ENCODE measurements around the gene TOMT. TPM values are rescaled to one million over a fixed set of nuclear protein-coding genes. Genes with fewer than 3 reads are reported as not detected.

The TOMT gene
- total RNA-seq, 1 experiment from 2014 or later: not detected

DNA sequence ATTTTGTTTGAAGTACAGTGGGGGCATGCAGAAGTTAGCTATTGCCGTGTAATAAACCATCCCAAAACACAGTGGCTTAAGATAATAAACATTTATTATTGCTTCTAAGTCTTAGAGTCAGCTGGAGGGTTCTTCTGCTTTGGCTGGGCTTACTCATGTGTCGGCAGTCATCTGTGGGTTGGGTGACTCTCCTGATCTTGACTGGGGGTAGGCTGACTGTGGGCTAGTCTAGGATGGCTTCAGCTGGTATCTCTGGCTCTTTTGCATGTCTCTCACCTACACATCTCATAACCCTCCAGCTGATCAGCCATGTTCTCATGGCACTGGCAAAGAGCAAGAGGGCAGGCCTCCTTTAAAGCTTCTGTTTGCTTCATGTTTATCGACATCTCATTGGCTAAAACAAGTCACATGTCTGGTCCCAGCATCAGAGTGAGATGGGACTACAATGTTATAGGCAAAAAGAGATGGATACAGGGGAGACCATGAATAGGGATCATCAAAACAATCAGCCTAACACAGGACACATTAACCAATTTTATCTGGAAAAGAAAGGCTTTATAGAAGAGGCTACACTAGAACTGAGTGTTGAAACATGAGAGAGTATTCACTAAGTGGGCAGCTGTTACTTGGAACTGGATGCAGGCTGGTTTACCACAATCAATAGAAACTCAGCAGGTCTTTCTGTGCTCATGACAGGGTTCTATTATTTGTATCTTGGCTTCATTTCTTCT lies 19.9 kb upstream of the TOMT start:
- DNase-seq (ENCODE audit: low spot score): no peak

DNA sequence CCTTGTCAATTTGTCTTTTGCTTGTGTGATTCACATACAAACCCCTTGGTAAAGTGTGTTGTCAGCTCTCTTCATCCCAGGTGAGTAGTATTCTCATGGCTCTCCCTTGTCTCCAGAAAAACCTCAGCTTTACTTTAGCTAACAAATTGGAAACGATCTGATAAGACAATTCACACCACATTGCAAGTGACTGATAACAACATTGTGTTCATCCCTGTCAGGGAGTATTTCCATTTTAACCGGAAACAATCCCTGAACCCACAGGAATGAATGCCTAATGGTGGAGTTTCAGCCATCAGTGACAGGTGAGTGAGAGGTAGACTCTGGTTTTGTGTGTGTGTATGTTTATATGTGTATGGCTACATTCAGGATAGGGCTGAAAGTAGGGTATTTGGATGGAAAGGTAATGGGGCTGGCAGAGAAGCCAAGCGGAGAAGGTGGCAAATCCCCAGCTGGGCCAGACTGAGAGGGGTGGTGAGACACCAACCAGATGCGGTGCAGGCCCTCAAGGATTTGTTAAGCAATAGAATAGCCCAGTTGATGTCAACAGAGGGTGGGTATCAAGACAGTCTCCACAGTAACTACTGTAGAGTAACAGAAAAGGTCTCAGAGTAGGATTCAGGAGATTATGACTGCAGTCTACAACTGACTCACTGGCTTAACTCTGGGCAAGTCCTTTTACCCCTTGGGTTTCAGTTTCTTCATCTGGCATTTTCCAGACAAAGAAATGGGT lies 17.5 kb upstream of the TOMT start:
- DNase-seq (ENCODE audit: low spot score): no peak

DNA sequence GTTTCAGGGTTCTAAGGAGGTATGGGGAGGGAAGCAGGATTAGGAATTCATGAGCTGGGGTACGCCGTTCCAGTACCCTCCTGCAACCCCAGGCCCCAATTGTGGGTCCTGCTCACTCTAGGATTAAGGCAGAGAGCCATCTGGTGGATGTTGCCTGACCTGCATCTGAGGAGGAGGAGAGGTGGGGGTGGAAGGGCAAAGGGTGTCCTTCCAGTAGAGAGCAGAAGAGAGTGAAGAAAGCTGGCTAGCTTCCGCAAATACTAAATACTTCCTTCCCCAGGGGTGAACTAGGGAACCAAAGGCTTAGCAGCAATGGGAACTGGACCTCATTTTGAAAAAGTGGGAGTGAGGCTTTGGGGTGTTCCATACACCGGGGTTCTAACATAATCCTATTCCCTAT lies 14.4 kb upstream of the TOMT start:
- DNase-seq (ENCODE audit: low spot score): peak; percentile 55

DNA sequence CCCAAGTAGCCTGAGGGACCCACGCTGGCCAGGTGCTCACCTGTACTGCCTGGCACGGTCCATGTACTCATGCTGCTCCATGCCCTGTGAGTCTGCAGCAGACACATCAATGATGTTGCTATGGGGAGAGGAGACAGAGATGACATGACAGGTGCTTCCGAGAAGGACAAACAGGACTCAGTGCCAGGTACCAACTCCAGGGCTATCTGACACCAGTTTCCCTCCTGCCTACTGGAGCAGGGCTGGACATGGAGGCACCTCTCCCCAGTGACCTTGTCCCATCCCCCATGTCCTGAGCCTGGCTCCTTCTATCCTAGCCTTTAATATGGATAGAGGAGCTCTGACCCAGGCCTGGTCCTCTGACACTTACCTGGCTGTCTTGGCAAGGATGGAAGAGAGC lies 7.0 kb upstream of the TOMT start:
- no peak for DNase-seq (ENCODE audit: low spot score)

DNA sequence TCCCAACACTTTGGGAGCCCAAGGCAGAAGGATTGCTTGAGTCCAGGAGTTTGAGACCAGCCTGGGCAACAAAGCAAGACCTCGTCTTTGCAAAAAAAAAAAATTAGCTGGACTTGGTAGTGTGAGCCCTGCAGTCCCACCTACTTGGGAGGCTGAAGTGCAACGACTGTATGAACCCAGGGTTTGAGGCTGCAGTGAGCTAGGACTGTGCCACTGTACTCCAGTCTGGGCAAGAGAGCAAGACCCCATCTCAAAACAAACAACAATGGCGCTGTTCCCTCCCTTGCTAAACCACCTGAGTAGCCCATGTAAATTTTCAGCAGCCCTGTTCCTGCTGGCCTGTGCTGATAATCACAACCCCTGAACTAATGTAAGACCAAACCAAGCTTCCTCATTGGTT lies 5.7 kb upstream of the TOMT start:
- no peak for DNase-seq (ENCODE audit: low spot score)

DNA sequence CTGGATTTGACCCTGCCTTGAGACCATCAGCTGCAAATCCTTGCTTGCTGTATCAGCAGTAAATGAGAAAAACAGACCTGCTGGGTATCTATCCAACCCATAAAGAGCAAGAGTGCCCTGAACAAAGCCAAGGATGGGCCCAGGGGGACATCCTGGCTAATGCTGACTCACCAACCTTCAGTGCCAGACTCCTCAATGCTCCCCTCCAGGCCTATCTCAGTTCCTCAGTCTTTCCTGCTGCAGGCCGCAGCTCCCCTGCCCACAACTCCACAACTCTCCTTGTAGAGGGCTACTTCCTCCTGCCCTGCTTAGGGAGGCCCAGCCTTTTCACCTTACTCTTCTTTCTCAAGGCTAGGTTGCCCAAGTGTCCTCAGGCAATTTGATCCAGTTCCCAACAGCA lies 5.3 kb upstream of the TOMT start:
- no peak for DNase-seq (ENCODE audit: low spot score)

DNA sequence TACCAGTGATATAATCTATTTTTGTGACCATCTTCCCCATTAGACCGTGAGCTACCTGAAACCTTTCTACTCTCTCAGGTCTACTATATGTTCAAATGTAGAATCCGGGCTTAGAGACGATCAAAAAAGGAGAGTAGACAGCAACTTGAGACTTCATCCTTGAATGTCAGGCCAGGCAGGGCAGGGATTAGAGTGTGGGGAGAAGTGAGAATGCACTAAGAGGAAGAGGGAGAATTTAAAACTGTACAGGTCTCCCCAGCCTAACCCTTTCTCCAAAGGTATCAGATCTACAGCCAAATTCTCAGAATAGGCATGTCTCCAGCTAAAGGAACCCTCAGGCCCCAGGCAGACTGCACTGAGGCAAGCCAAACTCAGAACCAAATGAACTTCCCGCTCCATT lies 3.6 kb upstream of the TOMT start:
- DNase-seq (ENCODE audit: low spot score): no peak

DNA sequence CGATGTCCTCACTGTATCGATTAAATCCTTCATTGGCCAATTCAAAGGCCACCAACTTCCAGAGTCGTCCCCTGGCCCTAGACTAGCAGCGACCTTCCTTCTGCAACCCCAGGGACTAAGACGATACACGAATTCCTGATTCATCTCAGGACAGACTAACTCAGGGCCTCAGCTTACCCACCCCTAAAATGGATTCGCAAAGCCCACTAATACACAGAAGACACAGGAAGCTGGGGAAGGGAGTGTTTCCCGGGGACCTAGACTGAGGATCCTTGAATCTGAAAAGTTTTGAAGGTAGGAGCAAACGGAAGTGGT lies 3.1 kb upstream of the TOMT start:
- no peak for DNase-seq (ENCODE audit: low spot score)

DNA sequence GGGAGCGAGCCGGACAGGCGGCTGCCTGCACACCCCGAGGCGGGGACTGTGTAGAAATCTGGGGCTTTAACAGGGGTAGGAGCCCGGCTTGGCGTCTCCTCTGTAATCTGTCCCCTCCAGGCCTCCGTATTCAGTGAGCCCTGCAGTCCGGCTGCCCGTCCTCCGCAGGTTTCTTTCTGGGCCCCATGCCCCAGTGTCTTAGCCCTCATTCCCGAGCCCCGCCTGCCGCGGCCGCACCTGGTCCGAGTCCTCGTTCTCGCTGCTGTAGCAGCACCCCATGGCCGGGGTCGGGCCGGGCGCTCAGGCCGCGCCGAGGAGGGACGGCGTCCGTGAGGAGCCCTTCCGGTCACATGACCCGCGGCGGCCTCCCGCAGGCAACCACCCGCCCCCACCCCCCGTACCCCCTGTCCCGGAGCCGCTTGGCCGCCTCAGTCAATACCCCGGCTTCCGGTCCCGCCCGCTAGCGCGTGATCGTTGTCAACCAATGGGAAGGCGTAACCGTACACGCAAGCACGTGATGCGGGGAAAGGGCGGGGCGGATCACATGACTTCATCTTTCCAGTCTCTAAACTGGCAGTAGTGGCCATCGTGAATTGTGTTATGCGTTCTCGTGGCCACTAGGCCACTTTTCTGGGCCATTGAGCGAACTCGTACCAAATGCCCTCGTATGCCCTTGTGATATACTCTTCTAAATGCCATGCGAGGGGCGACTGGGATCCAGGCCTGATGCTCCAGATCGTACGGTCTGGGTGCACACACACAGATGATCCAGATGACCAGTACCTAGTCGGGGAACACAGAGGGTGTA lies 2.6 kb upstream of the TOMT start, which contains the start of gene LAMTOR1:
LAMTOR1 (minus strand) TSS at position 352 of the 808 bp plus-strand sequence; CDS start at position 279, 73 bp downstream.
- DNase-seq (ENCODE audit: low spot score): peak; percentile 98

DNA sequence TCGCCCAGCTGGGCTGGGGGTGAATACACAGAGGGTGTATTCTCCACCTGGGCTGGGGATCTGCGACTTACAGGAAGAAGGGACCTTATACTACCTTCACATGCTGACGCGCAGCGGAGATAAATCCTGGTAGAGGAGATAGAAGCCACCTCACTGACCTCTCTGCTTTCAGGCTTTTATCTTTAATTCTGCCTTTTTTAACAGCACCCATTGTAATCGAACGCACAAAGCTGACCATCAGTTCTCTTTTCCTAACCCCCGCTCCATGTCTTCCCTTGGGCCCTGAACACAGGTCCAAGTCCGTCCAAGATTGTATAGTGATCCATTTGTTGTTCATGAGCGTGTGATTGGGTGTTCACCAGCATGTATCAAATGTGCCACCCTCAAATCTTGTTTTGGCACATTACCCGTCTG lies 2.0 kb upstream of the TOMT start:
- no peak for DNase-seq (ENCODE audit: low spot score)

DNA sequence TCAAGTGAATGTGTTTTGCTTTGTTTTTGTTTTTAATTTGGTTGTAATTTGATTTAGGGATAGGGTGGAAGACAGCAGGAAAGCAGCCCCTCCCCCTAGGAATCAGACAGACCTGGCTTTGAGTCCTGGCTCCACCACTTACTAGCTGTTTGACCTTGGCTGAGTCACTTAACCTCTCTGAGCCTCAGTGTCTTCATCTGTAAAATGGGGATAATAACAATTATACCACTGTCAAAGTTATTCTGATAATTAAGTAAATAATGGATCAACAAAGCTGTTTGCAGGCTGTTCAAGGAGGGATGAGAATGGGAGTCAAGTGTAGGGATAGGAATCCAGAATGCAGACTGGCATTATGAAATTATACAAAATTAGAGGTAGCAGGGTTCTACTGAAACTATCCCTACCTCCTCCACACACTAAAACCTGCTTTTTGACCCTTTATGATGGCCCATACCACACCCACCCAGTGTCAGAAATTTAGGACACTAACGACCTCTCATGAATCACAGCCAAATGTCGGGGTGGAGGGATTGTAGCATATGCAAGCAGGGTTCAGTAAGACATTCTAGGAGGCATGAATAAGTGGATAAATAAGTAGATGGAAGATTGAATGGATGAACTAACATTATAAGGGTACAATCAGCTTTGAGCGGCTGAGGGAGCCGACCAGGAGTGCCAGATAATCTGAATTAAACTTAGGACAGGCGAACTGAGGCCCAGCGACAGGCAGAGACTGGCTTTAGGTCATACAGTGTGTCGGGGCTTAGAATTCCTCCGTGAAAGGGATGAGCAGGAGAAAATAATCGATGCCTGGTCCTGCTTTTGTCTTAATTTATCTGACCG lies 5.8 kb downstream of the TOMT start:
- DNase-seq (ENCODE audit: low spot score): no peak

DNA sequence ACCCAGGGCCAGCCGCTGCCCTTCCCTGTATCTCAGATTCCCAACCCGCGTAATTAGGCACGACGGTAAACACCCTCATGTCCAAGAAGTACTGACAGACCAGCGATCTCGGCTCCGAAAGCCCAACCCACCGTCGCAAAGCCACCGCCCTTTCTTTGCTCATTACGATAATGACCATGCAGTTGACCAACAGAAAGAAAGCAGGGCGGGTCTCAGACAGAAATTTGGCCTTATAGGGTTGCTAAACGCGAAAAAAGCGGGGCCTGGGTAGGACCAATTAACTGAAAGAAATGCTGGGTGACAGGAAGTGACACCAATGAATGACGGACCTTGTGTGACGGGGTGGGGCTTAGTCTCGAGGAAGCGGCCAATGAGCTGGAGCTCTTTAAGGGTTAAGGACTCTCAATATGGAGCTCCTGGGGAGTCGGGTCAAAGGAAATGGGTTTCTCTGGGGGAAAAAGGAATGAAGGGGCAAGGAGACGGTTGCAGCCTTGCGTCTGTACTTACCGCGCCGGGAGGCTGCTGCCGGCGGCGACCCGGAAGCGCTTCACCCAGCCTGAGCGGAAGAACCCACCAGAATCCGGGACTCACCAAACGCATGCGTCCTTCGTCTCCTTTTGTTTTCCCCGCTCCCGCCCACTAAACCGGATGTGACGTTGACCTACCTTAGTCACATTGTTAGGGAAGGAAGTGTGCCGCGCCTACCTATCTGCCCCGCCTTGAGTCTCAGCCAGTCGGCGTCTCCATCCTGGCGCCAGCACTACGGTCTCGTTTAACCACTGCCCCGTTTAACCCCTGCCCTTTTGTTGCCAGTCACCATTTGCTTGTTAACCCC lies 6.6 kb downstream of the TOMT start, which contains the start of gene ANAPC15:
ANAPC15 (minus strand) TSS at position 553 of the 835 bp plus-strand sequence. CDS start 1,419 bp downstream, outside the sequence.
- peak; percentile 100 for DNase-seq (ENCODE audit: low spot score)

DNA sequence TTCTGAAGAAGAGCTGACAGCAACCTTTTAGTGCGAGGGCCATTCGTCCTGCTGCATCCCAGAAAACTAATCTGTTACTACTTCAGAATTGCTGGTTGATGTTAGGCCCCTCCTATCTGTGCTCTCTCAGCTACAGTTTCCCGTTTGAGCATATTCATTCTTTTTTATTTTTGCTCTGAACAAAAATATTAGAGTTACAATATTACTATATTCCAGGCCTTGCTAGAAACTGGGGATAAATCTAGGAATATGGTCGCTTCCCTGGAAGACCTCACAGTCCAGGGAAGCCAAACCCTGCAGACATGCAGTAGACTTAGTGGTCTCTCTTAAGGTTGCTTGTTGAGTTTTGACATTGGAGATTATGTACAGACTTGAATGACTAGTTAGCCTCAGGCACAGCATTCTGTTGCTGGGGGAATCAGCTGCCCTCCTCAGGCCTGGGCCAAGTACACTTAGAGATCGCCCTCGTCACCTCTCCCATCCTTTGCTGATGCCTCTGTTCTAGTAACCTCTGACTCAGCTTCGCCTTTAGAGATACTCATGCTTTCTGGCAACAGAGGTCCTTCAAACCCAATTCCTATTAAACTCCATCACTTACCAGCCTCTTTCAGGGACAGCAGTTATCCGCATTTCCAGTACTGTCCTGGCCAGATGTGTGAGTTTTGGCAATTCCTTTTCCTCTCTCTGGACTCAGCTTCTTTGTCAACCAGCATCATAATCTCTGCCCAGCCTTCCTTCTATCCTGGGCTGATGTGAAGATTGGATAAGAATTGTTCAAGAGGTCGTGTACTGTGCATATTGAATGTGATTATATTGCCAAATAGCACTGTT lies 7.5 kb downstream of the TOMT start:
- DNase-seq (ENCODE audit: low spot score): peak; percentile 26

DNA sequence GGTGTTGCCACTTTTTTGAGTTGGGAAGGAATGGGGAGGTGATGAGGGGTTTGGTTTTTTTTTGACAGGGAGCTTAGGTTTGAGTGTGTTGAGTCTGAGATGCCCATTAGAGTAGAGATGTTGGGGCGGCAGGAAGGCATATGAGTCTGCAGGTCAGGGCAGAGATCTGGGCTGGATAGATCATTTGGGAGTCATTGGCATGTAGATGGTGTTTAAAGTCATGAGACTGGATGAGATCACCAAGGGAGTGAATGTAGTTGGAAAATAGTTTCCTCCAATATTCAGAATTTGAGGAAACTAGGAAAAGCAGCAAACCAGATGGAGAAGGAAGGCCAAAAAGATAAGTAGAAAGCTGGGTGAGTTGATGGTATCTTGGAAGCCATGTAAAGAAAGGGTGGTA lies 8.8 kb downstream of the TOMT start:
- no peak for DNase-seq (ENCODE audit: low spot score)

DNA sequence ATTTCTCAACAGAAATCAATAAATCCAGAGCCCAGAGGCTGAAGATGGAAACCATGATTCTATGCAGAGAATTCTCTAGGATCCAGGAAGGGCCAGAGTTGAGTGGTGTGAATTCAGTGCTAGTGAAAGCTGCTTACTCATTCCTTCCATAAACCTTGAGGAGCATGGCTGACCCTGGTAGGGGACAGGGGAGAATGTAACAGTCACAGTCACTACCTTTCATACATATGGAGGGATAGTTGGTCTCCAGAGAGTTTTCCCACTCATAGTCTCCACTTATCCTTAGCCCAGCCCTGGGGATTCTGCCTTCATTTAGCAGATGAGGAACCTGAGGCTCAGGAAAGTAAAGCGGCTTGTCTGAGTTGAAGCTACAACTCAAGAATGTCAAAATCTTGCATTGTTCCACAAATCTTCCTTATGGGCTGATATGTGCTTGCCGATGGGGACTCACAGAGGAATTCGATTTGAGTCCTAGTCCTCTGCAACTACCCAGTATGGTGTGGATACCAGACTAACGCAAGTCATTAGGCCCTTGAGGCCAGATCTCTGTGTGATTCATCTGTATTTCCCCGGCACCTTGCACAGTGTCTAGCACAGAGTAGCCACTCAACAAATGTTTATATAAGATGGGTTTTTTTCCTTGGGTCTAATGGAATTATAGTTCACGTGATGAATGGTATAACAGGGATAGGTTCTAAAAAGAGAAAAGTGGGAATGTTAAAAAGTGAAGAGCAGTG lies 10.5 kb downstream of the TOMT start:
- DNase-seq (ENCODE audit: low spot score): no peak

DNA sequence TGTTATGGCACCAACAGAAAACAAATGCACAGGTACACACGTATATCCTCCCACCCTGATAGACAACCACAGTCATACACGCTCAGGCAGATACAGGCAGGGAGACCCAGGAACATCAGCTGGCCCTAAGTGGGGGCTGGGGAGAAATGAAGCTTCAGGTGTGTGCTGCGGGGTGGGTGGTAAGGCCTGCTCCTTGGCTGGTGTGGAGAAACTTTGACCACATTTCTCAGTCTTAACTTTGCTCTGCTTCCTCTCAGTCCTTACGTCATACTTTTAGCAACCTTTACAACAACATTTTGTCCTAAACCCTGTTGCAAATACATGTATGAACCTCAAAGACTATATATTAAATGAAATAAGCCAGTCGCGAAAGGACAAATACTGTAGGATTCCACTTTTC lies 13.5 kb downstream of the TOMT start:
- no peak for DNase-seq (ENCODE audit: low spot score)

DNA sequence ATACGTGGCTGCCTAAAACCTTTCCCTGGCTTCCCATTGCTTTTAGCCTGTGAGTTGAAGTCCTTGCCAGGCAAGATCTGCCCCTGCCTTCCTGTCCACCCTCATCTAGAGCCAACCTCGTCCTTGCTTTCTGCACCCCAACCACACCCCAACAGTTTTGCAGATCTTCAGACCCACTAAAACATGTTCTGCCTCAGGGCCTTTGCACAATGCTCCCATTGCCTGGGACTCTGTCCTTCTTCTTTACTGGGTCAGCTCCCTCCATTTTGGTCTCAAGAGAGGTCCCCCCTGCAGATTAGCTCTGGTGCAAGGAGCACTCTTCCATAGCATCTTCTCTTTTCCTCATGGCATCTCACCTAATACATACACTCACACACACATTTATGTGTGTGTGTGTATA lies 15.2 kb downstream of the TOMT start:
- DNase-seq (ENCODE audit: low spot score): no peak

DNA sequence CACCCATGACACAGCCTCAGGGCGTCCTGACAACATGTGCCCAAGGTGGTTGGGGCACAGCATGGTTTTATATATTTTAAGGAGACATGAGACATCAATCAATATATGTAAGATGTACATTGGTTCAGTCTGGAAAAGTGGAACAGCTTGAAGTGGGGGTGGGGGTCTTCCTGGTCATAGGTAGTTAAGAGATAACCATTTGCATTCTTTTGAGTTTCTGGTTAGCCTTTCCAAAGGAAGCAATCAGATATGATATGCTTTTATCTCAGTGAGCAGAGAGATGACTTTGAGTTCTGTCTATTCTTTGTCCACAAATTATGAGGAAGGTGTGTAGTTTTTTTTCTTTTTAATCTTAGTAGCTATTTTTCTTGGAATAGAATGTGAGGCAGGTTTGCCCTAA lies 16.9 kb downstream of the TOMT start:
- no peak for DNase-seq (ENCODE audit: low spot score)

DNA sequence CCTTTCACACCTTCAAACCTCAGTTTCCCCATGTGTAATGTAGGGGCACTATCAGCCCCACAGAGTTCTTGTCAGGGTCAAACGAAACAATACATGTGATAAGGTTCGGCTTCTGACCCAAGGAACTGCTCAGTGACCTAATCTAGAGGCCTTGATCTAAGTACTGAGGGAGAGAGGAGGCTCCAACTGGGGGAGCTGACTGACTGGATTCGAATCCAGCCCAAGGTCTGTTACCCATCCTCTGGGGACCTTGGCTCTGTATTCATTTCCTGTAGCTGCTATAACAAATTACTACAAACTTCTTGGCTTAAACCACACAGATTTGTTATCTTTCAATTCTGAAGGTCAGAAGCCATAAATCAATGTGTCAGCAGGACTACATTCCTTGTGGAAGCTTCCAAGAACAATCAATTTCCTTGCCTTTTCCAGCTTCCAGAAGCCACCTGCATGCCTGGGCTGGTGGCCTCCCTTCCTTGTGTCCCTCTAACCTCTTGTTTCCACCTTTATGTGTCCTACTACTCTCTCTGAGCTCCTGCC lies 17.5 kb downstream of the TOMT start:
- DNase-seq (ENCODE audit: low spot score): no peak

All from A172 (cell line).